Left hindlimb (tissue), 1 donor: Measurements from ENCODE around the gene TTC17.
"Not testable (repeated sequence)": the region's sequence is repeated elsewhere in the genome, so short reads cannot be mapped to it uniquely, and the experiment has no call there.

Experiments used
- DNase-seq: peaks from one replicate; pipeline ENCODE4 v3.0.0-alpha.2; 2018

The TTC17 gene

DNA sequence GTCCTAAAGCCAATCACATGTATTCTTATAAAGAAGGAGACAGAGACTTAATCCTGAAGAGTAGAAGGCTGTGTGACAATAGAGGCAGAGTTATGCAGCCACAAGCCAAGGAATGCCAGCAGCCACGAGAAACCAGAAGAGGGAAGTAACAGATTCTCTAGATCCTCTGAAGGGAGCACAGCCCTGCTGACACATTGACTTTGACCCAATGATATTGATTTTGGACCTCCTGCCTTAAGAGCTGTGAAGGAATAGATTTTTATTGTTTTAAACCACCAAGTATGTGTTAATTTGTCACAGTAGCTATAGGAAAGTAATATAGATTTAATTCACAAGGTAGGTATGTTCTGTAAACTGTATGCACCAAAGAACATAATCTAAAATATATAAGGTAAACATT lies 103.6 kb downstream of the TTC17 start:
- no peak for DNase-seq

DNA sequence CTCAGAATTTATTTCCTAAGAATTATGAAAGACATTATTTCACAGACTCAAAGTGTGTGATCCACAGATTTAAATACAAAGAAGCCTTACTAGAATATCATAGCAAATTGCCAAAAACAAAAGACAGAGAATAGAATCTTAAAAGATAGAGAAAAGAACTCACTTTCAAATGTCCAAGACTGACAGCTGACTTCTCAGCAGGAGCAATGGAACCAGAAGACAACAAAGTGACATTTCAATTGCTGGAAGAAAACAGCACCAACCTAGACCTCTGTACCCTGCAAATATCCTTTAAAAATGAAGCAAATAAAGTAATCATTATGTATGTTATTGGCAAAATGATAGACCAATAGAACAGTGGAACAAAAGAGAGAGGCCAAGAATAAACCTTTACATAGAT lies 109.2 kb downstream of the TTC17 start:
- no peak for DNase-seq

DNA sequence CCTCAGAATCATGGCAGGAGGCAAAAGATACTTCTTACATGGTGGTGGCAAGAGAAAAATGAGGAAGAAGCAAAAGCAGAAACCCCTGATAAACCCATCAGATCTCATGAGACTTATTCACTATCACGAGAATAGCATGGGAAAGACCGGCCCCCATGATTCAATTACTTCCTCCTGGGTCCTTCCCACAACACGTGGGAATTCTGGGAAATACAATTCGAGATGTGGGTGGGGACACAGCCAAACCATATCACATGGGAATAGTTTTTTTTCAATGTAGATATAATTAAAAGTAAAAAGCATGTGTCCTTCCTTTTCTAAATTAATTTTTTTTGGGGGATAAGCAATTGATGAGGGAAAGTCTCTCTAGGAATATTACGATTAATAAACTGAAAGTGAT lies 118.8 kb downstream of the TTC17 start:
- not testable (repeated sequence) for DNase-seq

DNA sequence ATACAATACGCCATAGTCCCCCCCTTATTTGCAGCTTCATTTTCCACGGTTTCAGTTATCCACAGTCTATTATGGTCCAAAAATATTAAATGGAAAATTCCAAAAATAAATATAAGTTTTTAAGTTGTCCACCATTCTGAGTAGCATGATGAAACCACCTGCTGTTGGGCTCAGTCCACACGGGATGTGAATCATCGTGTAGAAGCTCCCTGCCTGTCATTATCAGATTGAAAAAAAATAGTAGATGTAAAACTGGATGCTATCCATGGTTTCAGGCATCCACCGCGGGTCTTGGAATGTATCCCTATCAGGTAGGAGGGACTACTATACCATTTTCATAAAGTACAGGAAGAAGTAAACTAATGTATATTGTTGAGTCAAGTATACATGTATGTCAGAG lies 127.4 kb downstream of the TTC17 start:
- no peak for DNase-seq

DNA sequence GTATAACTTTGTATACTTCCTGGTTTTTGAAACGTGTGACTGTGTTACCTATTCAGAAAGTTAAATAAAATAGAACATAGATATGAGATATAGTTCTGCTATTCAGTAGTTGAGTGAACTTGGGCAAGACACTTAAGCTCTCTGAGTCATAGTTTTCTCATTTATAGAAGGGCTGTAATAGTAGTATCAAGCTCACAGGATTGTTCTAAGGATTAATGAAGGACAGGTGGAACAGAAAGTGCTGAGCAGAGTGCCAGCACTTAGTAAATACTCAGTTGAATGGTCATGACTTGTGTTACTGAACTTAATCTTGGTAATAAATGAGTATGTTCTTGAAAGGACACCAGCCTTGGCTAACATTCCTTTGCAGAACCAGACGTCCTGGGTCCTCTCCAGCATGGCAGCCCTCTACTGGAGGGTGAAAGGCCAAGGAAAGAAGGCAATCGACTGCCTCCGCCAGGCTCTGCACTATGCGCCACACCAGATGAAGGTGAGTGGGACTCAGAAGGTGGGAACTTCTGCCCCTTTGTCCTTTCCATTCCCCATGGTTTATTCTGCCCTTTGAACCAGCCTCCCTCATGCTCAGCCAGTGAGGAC lies 131.2 kb downstream of the TTC17 start:
- DNase-seq = no peak

DNA sequence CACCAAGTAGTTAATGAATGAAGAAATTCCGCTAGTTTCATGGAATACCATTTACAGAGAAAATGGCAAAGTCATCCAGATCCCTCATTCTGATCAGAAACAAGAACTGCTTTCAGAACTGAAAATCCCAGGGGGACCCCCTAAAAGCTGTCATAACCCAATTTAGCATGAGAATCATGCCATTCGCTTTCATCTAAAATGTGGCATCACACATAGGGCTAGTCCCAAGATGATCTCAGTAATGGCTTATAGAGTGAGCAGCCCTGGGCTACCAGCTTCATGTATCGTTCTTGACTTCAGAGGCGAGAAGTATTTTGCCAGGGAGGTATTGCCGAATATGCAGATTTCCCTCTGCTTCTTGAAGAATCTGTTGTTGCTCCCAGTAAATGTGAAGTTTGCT lies 134.0 kb downstream of the TTC17 start:
- DNase-seq = no peak

DNA sequence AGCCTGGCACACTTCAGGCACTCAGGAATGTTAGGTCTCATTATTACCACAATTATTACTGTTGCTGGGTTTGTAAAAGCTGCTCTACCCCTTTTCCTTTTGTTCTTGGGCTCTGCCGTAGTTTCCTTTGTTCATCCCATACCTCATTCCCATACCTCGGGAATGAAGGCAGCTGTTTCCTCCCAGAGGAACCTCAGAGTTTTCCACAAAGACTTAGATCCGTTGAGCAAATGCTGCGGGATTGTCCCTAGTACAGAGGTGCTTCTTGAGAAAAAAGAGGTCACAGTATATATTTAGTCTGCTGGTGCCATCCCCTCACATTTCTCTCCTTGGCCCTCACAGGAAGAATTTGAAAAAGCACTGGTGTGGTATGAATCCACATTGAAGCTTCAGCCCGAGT lies 134.7 kb downstream of the TTC17 start:
- no peak for DNase-seq

DNA sequence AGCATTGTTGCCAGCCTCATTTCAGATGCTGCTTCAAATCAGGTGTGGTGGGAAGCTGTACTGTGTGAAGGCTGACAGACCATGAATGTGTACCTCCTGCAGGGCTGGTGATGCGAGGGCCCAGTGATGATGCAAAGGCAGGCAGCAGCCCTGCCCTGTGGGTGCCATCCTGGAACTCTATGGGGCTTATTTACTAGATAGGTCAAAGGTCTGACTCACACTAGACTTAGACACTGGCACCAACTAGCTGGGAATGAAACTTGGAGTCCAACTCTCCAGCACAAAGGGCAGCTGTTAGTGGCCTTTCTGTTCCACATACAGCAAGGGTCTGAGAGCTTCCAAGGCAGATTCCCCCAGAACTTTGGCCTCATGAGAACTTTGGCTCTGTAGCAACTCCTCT lies 138.4 kb downstream of the TTC17 start:
- no peak for DNase-seq

DNA sequence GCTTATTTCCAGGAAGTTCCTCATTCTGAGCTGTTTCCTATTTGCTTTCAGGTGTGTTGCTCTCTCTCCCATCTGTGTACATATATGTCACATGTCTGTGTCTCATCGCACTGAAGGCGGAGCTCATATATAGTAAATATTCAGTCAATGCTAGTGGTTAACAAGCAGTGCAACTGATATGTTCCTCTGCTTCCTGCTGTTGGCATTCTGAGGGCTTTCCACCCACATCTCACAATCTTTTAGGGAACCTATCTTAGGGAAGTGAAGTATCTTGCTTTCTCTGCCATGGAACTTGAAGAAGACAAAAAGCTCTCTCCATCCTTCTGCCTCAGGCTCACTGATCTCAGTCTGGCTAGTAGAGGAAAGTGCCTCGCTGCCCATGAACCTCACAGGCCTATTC lies 139.8 kb downstream of the TTC17 start:
- DNase-seq = no peak

DNA sequence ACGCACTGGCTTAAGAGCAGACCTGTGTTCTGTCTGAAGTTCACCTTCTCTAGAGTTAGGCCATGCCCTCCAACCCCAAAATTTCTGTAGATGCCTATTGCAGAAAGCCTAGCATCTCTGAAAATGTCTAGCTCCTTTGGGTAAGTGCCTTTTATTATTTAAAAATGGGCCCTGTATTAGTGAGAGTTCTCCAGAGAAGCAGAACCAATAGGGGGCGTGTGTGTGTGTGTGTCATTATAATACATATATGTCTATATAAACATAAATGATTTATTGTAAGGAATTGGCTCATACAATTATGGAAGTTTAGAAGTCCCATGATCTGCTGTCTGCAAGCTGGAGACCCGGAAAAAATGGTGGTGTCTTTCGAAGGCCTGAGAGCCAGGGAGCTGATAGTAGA lies 144.7 kb downstream of the TTC17 start:
- no peak for DNase-seq

DNA sequence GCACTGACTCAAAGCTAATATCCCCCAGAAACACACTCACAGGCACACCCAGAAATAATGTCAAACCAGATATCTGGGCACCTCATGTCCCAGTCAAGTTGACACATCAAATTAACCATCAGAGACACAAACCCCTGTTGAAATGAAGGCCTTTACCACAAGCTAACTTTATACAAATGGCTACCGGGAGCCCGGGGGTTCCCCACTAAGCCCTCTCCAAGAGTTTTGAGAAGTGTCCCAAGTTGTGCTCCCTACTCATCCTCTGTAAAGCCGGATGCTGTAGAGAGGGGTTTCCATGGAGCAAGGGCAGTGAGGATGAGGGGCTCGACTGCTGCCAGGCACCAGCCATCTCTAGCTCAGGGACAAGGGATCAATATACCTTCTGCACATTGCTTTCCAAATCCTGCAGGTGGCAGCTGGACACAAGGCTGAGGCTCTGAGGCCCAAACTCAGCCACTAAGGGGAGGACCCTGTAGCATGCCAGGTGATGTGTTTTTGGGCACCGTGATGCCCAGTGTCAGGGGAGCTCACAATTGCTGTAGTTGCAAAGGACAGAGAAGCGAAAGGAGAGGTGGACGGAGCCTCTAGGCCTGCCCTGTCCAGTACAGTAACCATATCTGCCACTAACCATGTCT lies 145.7 kb downstream of the TTC17 start:
- no peak for DNase-seq

DNA sequence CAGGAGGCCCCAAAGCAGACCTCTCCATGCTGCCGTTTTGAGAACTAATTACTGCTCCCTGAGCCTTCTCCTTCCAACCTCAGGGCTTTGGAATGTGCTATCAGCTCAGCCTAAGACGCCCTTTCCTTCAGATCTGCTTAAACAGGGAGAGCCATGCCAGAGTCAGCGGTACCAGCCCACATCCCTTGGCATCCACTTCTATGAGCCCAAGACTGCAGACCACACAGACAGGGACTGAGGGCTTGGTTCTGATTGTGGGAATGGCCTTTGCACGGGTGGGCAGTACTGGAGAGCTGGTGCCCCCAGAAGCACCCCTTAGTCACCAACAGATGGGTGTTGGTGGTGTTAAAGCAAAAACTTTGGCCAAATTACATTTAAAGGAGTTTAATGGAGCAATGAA lies 146.5 kb downstream of the TTC17 start:
- DNase-seq = no peak

DNA sequence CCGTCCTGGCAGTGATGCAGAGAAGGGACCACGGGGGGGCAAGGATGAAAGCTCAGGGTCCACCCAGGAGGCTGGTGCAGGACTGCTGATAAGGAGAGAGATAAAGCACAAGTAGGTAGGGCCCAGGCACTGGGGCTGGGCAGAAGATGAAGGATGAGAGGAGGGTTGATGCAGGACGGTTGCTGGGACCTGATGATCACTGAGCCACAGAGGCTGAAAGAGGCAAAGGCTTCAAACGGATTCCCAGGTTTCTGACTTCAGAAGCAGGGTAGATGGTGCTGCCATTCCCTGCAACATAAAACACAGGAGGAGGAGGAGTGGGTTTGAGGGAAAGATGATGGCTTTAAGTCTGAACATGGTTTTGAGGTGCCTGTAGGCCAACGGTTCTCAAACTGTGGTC lies 148.5 kb downstream of the TTC17 start:
- no peak for DNase-seq

DNA sequence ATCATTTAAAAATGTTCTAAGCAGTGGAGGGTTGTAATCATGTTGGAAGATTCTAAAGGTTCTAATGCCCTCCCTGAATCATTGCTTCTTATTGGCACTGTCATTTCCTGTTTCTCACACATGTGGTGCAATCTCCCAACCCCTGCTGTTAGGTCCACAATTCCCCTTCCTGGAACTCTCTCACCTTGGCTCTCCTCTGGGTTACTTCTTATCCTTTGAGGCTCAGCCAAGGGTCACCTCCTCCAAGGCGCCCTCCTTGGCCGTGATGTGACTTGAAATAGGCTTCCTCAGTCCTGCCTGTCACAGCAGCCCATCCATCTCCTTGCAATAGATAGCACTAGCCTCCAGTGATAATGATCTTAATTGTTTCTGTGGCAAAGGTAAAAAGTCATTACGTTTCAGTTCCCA lies 149.8 kb downstream of the TTC17 start:
- DNase-seq = no peak

DNA sequence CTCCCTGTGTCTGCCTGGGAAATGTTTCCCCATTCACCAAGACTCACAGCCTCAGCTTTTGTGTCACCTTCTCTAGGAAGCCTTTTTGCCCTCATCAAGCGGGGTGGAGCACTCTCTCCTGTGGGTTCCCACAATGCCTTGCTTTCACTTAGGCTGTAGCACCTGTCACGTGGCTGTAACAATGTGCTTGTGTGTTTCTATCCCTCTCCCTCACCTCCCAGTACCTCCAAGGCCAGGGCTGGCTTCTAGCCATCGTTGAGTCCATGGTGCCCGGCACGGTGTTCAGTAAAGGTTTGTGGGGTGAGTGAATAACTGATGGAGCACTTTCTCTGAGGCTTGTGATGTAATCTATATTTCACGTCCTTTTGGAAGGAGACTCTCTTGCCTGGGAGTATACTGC lies 153.2 kb downstream of the TTC17 start:
- DNase-seq = no peak

DNA sequence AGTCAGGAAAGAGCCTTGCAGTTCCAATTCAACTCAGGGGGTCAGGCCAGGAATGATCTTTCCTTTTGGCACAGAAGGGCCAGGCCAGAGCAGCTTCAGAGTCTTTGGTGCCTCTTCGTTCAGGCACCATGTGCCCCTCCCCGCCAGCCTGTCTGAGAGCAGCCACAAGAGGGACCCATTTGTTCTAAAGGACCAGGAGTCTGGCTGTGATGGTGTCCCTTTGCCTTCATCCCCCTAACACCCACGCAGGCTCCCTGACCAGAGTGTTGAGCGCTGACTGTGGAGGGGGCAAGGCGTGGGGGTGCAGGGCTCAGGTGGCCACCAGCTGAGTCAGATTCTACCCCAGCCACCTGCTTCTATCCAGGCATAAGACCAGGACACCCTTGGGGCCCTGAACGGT lies 156.4 kb downstream of the TTC17 start:
- DNase-seq = no peak

DNA sequence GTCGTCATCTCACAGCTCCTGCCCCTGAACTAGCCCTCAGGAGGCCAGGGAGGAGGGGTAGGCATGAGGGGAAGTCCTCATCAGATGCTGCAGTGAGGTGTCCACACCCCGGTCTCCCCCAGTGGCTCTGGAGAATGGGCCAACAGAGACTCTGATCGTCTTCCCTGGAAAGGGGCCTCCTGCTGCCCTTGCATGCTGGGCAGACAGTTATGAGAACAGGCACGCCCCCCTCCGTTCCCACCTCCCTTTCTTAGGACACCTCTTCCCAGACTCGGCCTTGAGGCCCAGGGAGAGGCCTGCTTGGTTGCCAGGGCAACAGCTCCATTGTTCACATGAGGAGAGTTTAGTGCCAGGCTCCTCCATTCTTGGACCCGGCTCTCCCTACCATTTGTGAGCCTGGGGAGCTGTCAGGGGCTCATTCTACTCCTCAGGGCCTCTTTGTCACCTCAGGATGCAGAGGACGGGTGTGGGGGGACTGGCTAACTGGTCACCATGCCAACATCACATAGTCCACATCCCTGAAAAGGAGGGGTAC lies 157.7 kb downstream of the TTC17 start:
- DNase-seq = no peak

DNA sequence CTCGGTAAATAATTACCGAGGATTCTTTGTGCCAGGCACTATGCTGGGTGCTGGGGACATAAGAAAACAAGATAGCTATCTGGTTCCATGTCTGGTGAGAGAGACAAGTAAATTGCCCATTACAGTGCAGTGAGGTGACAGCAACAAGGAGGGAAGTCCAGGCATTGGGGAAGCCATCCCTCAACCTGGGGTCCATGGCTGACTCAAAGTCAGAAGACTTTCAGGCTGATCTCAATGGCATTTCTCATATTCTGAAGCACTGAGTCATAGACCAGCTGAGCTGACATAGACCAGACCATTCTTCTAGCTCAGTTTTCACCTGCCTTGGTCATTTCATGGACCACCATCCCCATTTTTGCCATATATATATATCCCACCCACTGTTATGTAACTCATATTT lies 158.8 kb downstream of the TTC17 start:
- no peak for DNase-seq

DNA sequence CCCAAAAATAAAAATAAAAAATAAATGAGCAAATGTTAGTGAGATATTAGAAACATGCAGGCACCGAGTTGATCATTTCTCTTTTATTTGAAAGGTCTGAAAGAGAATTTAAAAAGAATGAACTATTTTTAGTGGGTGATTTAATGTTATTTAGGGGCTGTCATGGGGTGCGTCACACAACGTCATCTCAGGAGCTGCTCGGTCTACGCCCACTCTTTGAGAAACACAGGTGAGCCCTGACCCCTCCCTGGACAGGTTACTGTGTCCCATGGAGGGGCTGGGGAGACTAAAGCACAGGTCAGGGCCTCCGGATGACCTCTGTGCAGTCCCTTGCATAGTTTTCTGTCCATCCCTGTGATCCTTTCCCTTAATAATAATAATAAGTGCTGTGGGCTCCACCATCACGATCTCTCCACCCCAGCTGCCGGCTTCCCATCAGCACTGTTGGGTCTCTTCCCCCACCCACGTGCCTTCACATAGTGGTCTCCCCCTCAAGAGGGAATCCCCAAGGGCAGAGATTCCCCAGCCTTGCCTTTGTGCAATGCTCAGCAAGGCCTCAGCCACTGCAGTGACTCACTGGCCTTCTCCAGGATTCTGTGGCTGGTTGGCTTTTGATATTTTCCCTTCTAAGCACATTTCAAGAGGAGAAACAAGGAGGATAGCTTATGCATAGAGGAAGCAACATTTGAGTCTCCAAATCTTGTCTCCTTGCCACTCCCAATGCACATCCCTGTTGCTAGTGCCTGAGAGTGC lies 159.9 kb downstream of the TTC17 start:
- no peak for DNase-seq

DNA sequence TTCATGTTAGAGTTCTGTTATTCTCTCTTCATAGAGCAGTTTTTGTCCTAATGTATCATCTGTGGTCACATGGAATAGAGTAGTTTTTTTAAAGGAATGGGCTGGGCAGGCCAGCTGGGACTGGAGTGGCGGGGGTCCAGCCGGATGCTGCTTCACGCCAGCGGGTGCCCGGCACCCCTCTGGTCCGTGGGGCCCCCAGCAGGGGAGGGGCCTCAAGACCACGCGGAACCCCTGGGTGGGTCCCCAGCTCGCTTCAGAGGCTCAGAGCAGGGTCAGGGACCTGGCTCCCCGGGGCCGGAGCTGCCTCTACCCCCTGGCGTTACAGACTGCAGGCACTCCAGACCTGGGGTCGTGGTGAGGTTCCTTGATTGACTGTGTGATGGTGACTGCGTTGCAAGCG lies 162.8 kb downstream of the TTC17 start:
- no peak for DNase-seq

DNA sequence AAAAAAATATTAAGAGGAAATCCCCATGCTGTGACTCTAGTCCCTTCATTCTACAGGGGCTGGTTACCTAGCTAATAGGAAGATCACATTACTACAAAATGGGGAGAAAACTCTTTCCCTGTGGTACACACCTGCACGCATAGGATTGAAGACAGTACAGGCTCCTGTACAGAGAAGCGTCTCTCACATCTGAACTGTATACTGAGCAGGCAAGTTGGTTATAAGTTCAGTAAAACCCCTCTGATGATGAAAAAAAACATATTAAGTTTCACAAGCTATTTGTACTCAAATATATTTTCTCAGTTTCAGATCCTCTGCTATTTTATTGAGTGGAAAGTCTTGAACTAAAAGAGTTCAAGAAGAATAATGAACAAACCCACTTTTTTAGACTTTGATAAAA lies 164.9 kb downstream of the TTC17 start:
- no peak for DNase-seq

DNA sequence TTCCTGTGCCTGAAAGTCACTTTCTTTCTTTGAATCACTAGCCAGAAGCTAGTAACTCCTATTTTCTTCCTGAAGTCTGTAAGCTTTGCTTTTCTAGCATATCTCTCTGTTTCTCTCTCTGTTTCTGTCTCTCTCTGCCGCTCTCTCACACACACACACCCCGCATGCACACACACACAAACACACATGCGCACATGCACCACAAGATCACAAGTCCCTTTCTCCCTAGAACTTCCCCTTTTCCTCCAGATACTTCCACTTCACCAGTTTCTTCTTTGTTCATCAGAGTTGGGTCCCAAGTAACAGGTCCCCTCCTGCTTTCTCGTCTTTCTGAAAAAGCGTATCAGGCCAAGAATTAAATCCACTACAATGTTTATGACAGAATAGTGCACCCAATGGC lies 173.3 kb downstream of the TTC17 start:
- DNase-seq = no peak

DNA sequence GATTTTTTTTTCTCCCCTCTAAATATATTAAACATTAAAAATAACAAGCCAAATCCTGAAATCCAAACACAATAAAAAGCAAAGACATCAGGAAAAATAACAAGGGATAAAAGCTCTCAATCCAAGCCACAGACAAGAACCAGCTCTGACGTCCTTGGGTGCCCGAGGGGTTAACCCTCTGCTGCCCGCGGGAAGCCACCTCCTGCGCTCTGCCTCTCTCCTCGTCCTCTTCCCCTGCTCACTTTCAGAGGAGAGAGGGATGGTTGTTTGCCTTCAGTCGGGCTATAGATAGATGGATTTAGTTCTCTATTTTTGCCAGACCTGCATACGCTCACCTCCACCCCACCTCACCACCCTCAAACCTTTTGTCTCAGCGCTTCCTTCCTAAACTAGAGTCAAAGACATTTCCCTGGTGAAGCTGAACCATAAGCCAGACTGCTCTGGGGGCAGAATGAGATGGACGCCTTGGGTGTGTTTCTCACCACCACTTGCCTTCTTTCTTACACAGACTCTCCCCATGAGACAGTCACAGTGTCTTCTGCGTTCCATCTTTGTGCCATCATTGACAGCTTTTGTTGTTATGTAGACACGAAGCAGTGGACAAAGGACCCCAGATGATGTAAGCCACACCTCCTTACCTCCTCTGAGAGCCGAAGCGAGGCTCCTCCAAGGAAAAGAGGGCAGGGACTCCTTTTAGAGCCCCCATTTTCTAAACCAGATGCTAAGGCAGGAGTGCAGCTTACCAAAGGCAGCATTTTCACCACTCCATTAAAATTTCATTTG lies 179.3 kb downstream of the TTC17 start:
- no peak for DNase-seq

DNA sequence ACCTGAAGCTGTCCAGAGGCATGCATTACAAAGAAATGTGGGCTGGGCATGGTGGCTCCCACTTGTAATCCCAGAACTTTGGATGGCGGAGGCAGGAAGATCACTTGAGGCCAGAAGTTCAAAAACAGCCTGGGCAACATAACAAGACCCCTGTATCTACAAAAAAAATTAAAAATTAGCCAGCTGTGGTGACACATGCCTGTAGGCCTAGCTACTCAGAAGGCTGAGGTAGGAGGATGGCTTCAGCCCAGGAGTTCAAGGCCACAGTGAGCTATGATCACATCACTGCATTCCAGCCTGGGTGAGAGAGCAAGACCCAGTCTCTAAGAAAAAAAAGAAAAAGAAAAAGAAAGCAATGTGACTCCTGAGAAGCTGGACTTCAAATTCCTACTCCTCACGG lies 183.3 kb downstream of the TTC17 start:
- no peak for DNase-seq
